Neural progenitor cell (in vitro differentiated cells): ENCODE measurements around the gene SCN1A.

Experiments
- EZH2 ChIP-seq: fragments of 200-600 bp; sonication (generic); IDR thresholded peaks from 2 replicates; pipeline ENCODE4 v1.6.1; 2017; ENCODE audit warnings: antibody characterized with exemption, mild to moderate bottlenecking, moderate library complexity
- TF ChIP-seq, protein P1 (sequence below): fragments of 200-600 bp; sonication (generic); IDR thresholded peaks from 2 replicates; pipeline ENCODE4 v1.5.1; 2017; ENCODE audit warnings: antibody characterized with exemption, mild to moderate bottlenecking

DNA sequence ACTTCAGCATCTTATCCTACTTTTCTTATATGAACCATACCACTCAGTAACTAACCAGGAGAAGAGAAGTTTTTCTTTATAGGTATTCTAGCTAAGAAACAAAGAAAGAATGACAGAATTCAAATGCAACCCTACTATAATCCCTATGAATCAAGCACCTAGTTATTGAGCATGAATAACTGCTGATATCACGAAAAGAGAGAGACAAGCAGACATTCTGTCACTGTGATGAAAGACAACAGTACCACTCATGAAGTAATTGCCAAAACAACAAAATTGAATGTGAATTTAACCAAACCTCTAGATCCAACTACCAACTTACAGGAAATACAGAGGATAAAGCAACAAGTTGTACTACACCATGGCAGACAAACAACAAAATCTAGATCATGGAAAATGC, 189.6 kb downstream of the SCN1A start:
- TF ChIP-seq, protein P1, sequence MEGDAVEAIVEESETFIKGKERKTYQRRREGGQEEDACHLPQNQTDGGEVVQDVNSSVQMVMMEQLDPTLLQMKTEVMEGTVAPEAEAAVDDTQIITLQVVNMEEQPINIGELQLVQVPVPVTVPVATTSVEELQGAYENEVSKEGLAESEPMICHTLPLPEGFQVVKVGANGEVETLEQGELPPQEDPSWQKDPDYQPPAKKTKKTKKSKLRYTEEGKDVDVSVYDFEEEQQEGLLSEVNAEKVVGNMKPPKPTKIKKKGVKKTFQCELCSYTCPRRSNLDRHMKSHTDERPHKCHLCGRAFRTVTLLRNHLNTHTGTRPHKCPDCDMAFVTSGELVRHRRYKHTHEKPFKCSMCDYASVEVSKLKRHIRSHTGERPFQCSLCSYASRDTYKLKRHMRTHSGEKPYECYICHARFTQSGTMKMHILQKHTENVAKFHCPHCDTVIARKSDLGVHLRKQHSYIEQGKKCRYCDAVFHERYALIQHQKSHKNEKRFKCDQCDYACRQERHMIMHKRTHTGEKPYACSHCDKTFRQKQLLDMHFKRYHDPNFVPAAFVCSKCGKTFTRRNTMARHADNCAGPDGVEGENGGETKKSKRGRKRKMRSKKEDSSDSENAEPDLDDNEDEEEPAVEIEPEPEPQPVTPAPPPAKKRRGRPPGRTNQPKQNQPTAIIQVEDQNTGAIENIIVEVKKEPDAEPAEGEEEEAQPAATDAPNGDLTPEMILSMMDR = no peak
- TF ChIP-seq EZH2 = no peak
